ENCODE measurements around the gene NSG1.
"Not testable (repeated sequence)": the region's sequence is repeated elsewhere in the genome, so short reads cannot be mapped to it uniquely, and the experiment has no call there.

NSG1 gene

DNA sequence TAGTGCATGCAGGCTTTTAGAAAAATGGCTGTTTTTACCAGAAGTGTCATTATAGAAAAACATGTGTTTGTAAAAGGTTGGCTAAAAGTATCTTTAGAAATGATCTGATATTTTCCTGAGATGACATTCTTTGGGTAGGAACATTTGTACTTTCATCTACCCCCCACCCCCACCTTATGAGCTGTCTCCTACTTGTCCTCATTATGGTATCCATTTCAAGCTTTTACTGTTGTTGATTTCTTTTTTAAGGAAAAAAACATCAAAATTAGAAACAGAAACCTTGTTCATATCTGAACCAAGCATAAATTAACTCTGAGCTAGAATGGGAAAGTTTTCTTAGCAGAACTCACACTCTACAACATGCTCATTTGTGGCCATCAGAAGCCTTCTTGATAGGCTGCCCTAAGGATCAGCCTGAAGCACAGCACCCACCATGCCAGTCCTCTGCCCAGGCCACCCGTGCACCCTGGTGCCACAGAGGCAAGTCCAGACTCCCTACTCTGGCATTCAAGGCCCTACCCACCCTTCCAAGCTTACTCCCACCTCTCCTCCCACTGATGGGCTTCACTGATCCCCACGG, 49.4 kb downstream of the NSG1 start:
- no peak for DNase-seq (ENCODE audit: low spot score)

DNA sequence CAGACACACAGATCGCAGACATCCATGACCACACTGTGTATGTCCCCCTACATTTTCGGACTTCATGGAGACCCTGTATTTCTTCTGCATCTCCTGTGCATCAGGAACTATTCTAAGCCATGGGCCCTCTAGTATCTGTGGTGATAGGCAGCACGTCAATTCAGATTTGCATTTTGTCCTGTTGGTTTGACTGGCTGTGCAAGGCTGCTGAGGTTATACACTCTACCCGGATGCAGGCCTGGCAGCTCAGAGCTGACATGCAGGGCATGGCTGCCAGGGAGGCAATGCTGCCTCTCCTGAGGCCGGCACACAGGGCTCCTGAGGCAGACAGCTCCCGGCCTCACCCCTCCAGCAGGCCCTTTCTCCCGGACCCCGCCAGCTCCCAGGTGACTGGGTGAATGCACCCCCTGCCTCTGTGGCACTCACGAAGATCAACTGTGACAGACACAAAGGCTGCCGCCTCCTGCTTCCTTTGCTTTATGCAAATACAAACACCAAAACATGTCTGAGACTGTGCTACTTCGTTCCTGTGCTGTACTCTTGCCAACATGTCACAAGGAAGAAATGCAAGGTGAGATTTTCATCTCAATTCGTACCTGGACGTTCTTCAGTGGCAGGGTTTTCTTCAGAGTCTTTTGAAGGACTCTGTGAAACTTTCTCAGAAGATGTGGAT, 51.0 kb downstream of the NSG1 start:
- no peak for DNase-seq (ENCODE audit: low spot score)

DNA sequence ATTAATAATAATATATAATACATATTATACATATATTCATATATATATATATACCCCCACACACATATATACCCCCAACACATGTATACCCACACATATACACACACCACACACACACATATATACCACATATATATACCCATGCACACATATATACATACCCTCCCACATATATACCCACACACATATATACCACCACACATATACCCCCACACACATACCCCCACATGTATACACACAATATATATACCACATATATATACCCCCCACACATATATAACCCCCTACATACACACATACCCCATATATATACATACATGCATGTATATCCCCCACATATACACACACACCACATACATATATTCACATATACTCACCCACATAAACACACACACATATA, 52.0 kb downstream of the NSG1 start:
- DNase-seq (ENCODE audit: low spot score) = no peak

DNA sequence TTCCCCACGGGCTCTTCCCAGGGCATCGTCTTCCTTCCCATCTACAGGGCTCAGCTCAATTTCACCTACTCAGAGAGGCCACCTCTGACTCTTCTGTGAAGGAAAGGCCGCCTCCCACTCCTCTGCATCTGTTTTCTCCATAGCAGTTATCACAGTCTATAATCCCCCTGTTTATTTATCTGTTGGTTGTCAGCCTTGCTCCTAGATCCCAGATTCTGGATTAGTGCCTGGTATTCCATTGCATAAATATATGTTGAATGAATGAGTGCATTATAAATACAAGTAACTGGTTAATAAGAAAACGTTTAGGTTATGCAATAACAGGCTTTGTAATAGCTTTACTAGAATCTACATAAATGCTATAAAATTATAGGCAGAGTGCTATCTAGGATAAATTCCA, 52.9 kb downstream of the NSG1 start:
- no peak for DNase-seq (ENCODE audit: low spot score)

DNA sequence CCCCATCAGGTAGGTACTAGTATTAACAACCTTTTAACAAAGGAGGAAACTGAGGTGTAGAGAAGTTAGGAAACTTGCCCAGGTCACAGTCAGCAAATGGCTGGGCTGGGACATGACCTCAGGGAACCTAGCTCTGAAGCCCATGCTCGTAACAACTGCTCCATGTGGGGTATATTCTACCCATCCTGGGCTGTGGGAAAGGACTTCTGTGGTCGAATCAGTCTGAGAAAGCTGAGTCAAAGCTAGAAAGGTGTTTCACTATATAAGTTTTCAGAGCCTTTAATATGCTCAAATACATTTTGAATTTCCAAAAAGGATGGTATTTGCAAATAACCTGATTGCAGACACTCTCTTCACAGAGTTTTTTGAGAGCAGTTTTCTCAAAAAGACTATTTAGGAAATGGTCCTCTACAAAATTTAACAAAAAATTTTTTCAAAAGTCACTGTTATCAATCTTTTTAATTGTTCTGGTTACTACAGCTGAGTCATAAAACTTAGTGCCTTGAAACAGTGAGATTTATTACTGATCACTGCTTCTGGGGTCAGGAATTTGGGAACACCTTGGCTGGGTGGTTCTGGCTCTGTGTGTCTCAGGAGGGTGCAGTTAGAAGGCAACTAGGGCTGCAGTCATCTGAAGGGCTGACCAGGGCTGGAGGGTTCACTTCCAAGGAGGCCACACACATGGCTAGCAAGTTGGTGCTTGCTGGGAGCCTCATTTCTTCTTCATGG, 53.6 kb downstream of the NSG1 start:
- no peak for DNase-seq (ENCODE audit: low spot score)

DNA sequence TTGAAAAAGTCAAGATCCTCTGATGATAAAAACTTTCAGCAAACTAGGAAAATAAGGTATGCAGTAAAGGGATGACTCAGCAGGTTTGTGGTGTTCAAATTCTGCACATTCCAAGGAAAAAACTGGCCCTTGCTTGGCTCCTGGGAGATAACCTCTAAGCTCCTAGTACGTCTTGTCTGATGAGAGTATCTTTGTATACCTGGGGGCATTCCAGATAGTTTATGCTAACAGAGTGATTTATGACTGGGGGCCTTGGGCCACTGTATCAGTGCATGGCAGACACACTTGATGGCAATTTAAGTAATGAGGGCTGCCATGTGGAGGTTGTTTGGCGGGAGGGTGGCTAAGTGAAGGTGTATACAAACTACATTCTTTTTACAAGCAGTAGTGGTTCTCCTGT, 56.9 kb downstream of the NSG1 start:
- no peak for DNase-seq (ENCODE audit: low spot score)

DNA sequence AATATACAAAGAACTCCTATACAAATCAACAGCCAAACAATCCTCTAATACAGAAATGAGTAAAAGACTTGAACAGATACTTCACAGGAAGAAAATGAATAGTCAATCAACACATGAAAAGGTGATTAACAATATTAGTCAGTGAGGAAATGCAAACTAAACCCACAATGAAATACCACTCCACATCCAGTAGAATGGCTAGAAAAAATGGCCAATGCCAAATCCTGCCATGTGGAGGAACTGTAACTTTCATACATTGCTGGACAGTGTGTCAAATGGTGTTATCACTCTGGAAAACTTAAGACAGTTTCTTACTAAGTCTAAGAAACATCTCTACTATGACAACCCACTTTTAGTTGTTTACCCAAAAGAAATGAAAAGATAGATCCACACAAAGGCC, 59.5 kb downstream of the NSG1 start:
- DNase-seq (ENCODE audit: low spot score) = no peak

DNA sequence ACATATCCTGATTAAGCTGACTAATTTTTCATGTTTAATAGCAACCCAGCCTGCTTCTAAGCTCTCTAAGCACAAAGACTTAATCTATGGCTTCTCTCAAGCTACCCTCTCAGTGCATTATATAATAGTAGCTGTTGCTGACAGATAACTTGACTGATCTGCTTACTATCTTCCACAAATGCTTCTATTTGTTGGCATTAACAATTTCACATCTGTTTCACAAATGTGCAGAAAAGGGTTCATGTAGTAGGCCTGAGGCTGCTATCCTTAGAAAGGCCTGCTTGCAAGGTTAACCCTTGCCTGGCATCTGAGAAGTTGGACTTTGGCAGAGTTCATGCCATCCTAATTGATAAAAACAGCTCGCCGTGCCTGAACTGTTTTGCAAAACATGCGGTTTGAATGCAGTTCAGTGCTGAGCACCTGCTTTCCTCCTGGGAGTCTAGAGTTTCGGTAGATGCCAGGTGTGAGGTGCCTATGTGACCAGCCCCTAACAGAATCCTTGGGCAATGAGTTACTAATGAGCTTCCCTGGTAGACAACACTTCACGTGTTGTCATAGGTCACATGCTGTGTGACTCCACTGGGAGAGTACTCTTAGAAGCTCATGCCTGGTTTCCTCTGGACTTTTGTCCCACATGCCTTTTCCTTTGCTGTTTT, 68.4 kb downstream of the NSG1 start:
- DNase-seq (ENCODE audit: low spot score) = no peak

DNA sequence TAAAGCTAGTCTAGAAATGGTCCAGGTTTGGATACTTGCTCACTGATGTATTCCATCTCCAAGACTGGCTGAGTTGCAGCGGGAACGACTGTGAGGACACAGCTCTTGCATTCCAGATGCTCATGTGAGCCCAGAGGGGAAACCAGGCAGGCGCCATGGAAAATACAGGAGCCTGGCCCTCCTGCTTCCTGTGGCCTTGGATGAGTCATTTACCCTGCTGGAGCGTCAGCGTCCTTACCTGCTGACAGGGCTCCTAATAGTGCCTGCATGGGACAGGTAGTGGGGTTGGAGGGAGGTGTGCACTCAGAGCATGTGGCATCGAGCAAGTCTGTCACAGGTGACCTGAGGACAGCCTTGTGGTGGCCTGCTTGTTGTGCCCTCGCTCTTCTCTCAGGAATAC, 69.4 kb downstream of the NSG1 start:
- no peak for DNase-seq (ENCODE audit: low spot score)

DNA sequence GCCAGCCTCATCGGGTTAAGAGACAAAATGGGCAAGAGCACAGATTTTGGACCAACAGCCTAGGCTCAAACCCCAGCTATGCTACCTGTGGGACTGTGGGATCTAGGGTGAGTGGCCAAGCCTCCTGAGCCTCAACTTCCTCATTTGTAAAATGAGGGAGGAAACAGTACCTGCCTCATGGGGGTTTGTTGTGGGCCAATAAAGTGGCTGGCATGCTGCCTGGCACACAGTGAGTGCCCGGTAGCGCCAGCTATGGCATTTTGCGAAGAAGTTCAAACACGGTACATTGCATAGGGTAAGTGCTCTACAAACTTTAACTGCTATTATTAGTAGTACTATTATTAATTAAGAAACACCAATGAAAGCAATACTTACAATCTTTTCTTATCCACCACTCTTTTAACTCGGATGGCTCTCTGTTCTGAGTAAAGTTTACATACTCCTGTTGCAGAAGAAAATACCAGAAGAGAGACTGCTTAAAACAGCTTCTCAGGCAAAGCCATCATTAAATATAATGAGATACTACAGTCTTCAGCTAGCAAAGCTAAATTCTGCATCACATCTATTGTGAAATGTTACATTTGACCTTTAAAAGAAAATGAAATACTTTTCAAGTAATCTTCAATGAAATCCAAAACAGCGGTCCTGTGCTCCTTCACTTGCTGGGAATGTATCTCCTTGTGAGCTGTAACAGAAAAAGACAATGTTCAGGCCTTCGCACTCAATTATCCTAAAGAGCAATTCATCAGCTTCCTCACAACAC, 70.1 kb downstream of the NSG1 start:
- DNase-seq (ENCODE audit: low spot score) = no peak

DNA sequence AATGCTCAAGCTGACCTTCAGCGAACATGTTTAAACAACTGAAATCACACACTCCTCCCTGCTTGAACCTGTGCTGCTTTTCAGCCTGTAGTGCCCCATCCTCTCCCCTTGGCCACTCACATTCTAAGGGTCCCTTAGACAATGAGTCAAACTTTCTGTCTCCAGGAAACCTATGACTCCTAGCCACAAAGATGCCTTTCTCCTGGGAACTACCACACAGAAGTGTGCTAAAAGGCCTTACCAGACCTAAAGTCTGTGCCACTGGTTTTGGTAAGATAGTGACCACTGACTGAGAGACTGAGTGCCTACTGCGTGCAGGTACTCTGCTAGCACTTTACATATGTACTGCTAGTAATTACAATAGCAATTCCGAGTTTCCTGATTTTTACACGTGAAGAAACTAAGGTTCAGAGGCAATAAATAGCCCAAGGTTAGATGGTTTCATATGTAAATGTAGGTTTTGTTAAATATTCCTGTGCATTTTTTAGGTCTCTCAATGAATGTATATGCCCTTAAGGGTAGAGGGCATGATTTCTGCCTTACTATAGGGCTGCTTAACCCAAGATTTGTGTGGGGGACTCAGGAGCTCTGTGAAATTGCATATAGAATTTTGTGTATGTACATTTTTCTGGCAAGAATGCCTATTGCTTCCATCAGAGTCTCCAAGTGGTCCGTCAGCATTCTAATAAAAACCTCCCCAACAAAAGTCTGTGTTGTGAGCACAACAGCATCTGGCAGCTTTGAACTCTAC, 71.1 kb downstream of the NSG1 start:
- DNase-seq (ENCODE audit: low spot score) = no peak

DNA sequence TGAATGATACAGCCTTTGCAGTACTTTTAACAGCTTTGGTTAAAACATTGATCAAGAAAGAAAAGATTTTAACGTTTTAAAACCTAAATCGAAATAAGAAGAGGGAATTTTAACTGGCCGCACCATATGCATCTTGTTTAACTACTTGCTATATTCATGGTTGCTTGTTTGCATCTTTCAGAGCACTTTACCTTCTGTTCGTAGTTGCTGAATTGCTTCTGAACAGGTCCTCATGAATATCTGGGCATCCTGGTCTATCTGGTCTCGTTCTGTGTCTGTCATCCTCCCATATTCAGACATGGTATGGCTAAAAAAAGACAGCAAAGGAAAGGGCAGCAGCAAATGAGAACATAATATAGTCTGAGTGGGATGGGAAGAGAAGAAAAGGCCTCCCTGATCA, 72.3 kb downstream of the NSG1 start:
- no peak for DNase-seq (ENCODE audit: low spot score)

DNA sequence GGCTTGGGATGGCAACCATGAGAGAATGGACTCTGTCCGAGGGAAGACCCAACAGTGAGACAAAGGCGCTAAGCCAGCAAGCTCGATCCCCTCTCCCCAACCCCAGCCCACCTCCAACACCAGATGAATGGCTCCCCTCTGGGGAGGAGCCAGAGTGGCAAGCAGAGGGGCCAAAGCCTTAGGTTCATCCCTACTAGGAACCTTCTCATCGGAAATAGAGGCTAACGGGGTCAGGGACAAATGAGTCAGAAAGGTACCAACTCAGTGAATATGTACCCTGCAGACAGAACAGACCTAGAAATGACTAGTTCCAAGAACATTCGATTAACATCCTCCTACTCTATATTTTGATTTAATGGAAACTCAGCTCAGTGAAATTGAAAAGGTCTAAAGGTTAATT, 73.9 kb downstream of the NSG1 start:
- no peak for DNase-seq (ENCODE audit: low spot score)

DNA sequence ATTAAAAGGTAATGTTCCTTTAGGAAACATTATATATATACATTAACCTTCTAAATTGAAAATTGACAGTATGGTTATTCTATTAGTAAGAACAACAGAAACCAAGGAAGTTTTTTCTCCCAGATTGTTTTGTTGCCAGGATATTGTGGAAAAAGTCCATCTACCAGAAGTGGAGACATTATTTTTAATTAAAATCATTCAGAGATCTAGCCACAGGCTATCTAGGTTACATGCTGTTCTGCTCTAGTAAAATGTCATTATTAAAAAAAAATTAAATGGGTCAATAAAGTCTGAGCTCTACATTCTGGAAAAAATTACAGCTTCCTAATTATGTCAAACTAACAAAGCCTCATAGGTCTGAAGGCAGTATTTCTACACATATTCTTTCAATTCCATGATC, 74.3 kb downstream of the NSG1 start:
- no peak for DNase-seq (ENCODE audit: low spot score)

DNA sequence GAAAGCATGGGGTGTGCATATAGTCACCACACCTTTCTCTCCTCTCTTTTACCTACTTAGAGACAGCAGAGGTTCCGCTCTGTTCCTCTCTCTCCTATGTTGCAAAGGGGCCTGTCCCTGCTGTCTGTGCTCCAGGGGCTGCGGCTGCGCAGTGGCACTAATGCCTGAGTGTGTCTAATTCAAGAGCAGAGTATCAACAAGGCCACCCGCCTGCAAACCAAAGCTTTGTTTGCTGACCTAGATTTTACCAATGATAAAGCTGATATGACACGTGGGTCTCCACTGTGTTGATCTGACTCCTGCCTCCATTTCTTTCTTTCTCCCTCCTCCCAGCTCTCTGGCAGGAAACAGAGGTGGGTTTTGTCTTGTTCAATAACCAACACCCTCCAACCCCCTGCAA, 74.9 kb downstream of the NSG1 start:
- no peak for DNase-seq (ENCODE audit: low spot score)

DNA sequence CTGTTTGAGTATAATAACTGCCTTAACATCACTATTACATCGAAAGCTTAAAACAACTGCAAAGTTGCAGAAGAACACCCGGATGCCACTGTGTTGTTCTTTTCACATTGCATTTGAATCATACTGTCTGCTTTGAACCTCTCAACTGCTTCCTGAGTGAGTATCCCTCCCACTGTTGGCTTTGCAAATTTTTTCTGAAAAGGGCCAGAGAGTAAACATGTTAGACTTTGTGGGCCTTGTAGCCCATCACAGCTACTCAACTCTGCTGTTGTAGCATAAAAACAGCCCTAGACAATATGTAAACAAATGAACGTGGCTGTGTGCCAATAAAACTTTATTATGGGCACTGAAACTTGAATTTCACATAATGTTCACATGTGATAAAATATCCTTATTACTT, 76.1 kb downstream of the NSG1 start:
- no peak for DNase-seq (ENCODE audit: low spot score)

DNA sequence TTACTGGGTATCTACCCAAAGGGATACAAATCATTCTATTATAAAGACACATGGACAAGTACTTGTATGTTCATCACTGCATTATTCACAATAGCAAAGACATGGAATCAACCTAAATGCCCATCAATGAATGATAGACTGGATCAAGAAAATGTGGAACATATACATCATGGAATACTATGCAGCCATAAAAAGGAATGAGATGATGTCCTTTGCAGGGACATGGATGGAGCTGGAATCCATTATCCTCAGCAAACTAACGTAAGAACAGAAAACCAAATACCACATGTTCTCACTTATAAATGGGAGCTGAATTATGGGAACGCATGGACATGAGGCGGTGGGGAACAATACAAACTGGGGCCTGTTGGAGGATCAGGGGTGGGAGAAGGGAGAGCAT, 78.3 kb downstream of the NSG1 start:
- not testable (repeated sequence) for DNase-seq (ENCODE audit: low spot score)
